Fibroblast of skin of left quadriceps (primary cell): ENCODE results near the gene SMIM38.
"Not testable (repeated sequence)": the region's sequence is repeated elsewhere in the genome, so short reads cannot be mapped to it uniquely, and the experiment has no call there.

Experiments used
- DNase-seq, 2 experiments: peaks; one replicate each; pipeline ENCODE4 v3.0.0-alpha.2; 2013; ENCODE audit warnings: low read depth in 2 of 2

Gene SMIM38

GRCh38 chr11:69122326-69122629 lies 33.5 kb upstream of the SMIM38 start:
- DNase-seq, result no peak

- peak; percentile 25 to 30 for DNase-seq
Measured at GRCh38 chr11:69122630-69123431, 32.9 kb upstream of the SMIM38 start.

- DNase-seq, result no peak
Measured at GRCh38 chr11:69123593-69124545, 31.9 kb upstream of the SMIM38 start.

GRCh38 chr11:69125861-69126260 lies 29.9 kb upstream of the SMIM38 start:
- no peak for DNase-seq

- DNase-seq, result no peak
Measured at GRCh38 chr11:69126286-69126685, 29.4 kb upstream of the SMIM38 start.

- no peak for DNase-seq
Measured at GRCh38 chr11:69127081-69127850, 28.5 kb upstream of the SMIM38 start.

GRCh38 chr11:69127884-69128283 lies 27.9 kb upstream of the SMIM38 start:
- no peak for DNase-seq

- no peak for DNase-seq
Measured at GRCh38 chr11:69129053-69129452, 26.7 kb upstream of the SMIM38 start.

GRCh38 chr11:69129647-69130046 lies 26.1 kb upstream of the SMIM38 start:
- DNase-seq, result no peak

- no peak for DNase-seq
Measured at GRCh38 chr11:69130654-69131053, 25.1 kb upstream of the SMIM38 start.

- no peak for DNase-seq
Measured at GRCh38 chr11:69131121-69131566, 24.6 kb upstream of the SMIM38 start.

GRCh38 chr11:69131644-69132300 lies 24.0 kb upstream of the SMIM38 start:
- peak; percentile 46 to 52 for DNase-seq

- DNase-seq, result no peak
Measured at GRCh38 chr11:69132301-69132670, 23.4 kb upstream of the SMIM38 start.

GRCh38 chr11:69133251-69133650 lies 22.5 kb upstream of the SMIM38 start:
- DNase-seq, result no peak

GRCh38 chr11:69134182-69134581 lies 21.6 kb upstream of the SMIM38 start:
- not testable (repeated sequence) for DNase-seq

- no peak for DNase-seq
Measured at GRCh38 chr11:69134957-69135356, 20.8 kb upstream of the SMIM38 start.

GRCh38 chr11:69135420-69136363 lies 20.0 kb upstream of the SMIM38 start:
- no peak for DNase-seq

GRCh38 chr11:69136471-69136870 lies 19.3 kb upstream of the SMIM38 start:
- no peak for DNase-seq

GRCh38 chr11:69137151-69137844 lies 18.4 kb upstream of the SMIM38 start:
- DNase-seq, result no peak

GRCh38 chr11:69138265-69138664 lies 17.5 kb upstream of the SMIM38 start:
- no peak for DNase-seq
